GM18907 (cell line): ENCODE results near the gene KRT9.
"Not testable (repeated sequence)": the region's sequence is repeated elsewhere in the genome, so short reads cannot be mapped to it uniquely, and the experiment has no call there.

Source experiments
- ATAC-seq: cut with Tn5 transposase; IDR thresholded peaks from one replicate; pipeline ENCODE4 v1.9.1; 2021; ENCODE audit warnings: mild to moderate bottlenecking, moderate library complexity; ENCODE audit not compliant: unreplicated experiment

Gene KRT9

GRCh38 chr17:41580244-41580575 lies 8.4 kb upstream of the KRT9 start:
- ATAC-seq = no peak

- ATAC-seq = no peak
These were observed 7.8 kb upstream of the KRT9 start for GRCh38 chr17:41579484-41580243.

DNA sequence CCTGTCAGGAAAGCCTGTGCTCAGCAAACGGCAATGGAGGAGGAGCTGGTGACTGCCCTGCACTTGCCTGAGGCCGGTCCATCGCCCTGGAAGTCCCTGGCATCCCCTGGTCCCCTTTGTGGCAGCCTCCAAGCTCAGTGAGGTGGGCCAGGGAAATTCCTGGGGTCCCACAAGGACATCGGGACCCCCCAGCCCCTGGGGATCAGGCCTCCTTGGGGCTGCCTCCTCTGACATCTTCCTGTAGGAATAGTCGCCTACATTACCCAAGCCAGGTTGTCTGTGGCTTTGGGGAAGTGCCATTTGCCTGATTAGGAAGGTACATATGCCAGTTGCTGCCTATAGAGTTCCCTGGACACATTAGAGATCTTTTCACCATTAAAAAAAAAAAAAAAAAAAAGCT lies 7.1 kb upstream of the KRT9 start:
- ATAC-seq = no peak

GRCh38 chr17:41578538-41578937 lies 6.7 kb upstream of the KRT9 start:
- no peak for ATAC-seq

- not testable (repeated sequence) for ATAC-seq
These were observed 4.9 kb upstream of the KRT9 start for GRCh38 chr17:41576740-41577139.

DNA sequence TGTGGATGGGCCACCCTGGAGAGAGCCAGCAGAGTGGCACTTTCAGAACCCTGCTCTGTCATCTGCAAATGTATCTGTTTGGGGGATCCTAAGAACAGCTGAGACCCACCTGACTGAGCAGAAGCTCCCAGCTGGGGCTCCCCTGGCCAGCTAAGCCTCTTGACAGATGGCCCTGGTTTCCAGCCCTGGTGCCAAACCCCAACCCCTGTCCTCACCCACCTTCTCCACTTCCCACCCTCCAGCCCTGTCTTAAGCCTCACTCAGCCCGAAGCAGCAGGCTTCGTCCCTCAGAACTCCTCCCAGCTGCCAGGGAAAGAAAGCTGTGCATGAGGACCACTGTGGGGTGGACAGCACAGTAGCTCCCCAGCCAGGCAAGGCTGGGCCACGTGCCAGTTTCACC lies 3.5 kb upstream of the KRT9 start:
- ATAC-seq = no peak

GRCh38 chr17:41567317-41567716 lies 4.5 kb downstream of the KRT9 start:
- ATAC-seq = no peak

GRCh38 chr17:41565338-41565737 lies 6.5 kb downstream of the KRT9 start:
- ATAC-seq = no peak

GRCh38 chr17:41563607-41564170 lies 8.2 kb downstream of the KRT9 start:
- no peak for ATAC-seq

- ATAC-seq = no peak
These were observed 10.3 kb downstream of the KRT9 start for GRCh38 chr17:41561554-41561953.

DNA sequence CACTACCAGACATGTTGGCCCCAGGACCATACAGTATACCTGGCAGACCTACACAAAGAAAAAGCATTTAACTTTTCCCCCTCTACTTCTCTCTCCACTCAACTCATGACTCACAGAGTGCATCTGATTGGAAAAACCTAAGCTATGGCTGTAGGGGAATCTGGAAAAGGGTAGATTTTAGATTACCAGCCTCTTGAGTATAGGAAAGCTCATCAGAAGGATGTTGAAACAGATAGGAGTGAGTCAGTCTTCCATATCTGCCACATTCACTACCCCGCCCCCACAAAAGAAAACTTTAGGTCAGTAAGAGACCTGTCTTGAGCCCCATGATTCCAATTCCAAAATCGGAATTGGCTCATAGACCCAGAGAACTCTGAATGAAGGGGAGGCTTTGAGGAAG lies 12.3 kb downstream of the KRT9 start:
- no peak for ATAC-seq

DNA sequence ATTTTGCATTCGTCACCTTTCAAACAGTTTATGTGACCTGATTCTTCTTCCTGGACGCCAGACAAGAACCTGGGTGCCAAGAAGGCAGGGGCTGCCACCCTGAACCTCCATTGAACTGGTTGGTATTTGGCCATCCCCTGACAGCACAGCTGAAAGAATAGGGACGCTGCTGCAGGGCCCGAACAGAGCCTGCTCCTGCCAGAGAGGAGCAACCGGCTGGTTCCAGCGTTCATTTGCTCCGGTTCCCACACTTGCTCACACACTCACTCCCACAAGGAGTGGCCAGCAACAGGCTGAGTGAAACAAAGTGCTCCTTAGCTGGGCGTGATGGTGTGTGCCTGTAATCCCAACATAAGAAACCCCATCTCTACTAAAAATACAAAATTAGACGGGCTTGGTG lies 14.9 kb downstream of the KRT9 start:
- no peak for ATAC-seq

DNA sequence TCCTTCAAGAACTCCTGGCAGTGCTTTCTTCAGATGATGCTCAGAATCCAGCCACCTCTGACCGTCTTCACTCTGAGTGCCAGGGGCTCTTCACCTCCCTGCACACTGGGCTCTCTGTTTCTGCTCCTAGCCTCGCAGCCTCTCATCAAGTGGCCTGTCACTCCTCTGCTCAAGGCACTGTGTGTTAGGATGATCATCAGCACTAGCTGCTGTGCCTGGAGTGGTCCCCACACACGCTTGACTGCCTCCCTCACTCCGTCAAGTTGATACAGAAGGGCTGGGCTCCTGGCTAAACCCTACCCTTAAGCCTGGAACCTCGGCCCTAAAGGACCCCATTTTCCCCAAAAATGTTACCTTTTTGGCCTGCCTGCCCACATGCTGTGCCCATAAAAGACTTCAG lies 15.6 kb downstream of the KRT9 start:
- no peak for ATAC-seq

- no peak for ATAC-seq
These were observed 16.6 kb downstream of the KRT9 start for GRCh38 chr17:41555105-41555887.

DNA sequence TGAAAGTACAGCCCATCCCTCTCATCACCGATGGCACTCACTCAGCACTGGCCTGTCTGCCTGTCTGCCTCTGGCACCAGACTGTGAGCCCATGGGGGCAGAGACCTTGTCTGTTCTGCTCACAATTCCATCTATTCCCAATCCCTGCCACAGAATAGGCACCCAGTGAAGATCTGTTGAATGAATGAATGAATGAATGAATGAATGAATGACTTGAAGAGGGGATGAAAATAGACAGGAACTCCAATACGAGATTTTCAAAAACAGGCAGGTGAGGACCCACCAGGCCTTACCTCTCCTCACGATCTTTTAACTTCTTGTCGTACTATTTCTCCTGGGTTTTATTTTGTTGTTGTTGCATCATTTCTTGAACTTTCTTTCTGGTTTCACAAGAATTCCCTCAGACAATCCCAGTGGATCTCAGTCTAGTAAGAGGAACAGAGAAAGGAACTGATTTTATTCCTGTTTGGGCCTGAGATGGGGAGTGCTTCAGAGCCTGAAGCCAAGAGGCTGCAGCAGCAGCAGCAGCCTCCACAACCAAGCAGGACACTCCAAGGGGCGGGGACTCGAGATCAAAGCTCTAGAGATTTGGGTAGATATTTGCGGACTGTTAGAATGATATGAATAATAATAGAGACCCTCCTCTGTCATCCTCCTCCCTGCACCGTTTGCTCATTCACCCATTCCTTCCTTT lies 17.7 kb downstream of the KRT9 start:
- no peak for ATAC-seq

DNA sequence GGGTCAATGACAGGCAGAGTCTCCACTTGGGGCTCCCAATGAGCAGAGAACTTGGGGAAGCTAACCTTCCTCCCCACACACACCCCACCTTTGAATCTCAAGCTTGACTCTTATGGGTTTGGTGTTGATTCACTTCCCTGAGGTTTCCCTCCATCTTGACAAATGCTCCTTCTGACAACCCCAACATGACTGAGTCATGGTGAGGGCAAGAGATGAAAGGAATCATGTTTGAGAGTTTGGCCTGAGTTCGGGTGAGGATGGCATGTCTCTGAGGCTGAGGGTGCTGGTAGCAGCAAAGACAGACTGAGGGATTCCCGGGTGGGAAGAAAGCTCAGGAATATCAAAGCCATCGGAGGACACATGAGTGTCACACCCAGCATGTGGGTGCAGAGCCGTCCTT lies 18.7 kb downstream of the KRT9 start:
- ATAC-seq = no peak

DNA sequence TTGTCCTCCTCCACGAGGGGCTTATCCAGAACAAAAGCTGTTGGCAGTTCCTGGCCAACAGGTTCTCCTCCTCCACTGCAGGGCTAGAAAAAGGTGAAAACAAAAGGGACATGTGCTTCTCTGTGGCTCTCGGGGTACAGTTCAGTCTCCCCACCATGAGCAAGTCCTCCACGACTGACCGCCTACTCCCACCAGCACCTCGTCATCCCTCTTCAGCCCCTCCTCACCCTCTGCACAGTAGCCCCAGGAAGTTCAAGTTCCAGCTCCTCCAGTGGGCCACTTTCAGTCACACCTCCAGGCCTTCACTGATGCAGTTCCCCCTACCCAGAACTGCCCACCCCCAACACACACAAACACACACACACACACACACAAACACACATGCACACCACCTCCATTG lies 19.4 kb downstream of the KRT9 start:
- ATAC-seq = no peak

DNA sequence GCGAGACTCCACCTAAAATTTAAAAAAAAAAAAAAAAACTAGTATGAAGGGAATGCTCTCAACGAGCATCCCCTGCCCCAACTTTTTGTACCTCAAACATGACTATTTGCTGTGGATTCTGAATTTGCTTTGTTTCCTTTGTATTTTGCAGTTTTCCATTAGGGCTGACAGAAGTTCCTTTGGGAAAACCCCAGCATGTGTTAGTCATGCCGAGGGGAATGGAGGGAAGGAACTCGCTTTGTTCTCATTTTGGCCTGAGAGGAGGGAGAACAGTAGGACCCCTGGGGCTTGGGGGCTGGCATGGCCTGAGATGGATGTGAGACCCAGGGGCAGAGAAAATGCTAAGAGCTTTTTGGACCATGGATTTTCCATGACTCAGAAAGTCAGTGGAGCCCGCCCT lies 20.5 kb downstream of the KRT9 start:
- ATAC-seq = no peak

DNA sequence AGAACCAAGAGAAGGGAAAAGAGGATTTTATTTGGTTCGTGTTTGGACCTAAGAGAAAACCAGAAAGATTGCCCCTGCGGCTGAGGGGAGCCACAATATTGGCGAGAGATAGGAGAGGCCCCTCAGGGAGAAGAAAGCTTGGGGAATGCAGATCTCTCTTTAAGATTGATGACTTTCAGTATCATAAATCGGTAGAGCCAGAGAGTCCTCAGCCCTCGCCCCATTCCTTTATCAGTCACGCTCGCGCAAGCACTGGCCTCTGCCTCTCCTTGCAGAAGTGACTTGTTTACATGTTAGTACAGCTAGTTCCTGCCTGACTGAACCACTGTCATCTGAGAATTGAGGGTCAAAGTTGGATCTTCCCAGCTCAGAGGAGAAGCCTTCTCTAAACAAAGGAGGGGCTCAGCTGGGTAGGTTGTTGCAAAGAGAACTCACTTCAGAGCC lies 22.2 kb downstream of the KRT9 start:
- no peak for ATAC-seq

DNA sequence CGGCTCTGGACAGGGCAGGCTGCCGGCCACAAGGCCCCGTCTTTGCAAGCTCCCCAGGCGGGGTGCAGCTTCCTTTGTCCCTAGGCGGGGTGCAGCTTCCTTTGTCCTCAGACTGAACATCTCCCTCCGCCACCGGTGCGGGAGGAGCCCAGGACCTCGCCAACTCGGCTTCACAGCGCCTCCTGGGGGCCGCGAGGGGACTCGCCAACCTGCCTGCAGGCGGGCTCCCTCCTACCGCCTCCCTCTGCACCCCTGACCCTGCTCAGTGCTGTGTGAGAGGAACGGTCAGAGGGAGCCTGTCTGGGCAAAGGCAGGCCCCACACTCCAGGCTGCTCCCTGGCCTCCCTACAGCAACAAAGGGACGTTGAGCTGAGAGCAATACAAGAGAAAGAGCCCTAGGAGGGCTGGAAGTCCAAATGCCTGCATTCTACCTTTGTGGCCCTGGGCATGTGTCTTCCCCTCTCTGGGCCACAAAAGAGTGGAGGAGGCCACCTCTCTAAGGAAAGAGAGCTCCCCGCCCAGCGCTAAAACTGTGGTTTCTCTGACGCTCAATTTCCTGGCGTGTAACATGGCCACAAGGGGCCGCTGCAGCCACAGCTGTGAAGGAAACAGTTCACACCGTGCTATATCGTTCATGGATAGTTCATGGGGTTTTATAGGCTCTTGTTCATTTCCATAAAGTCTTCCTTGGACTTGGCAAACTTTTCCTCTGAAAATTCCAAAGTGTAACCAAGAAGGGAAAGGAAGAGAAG lies 22.8 kb downstream of the KRT9 start:
- ATAC-seq = peak; percentile 69
